Measurements from ENCODE around the gene EEF2K. TPM values are rescaled to one million over a fixed set of nuclear protein-coding genes. Genes with fewer than 3 reads are reported as not detected.

Gene EEF2K
- total and polyA plus RNA-seq, 2 of the 13 experiments (the other 11 are each of a cell fraction or from before 2014, with no cell fraction given), result 22.0 to 23.8 TPM

- Histone ChIP-seq H3K27me3 (ENCODE audit: control insufficient read depth in 1 of 2, insufficient read depth in 2 of 2, low read length in 2 of 2) (no peaks in the 10 kb centered on the region; a peak in 1 of 5 replicates), H3K4me2 (ENCODE audit: low read depth, low read length) (no peak overlapping the region), H3K36me3 (replicated peaks in 1 of 2; ENCODE audit: control insufficient read depth in 1 of 2, insufficient read depth in 2 of 2, low read length in 2 of 2) (peaks cover 47 to 66% of the 10 kb centered on the region in 2 experiments), H3K9ac (ENCODE audit: insufficient read depth, low read depth, low read length) (no peak overlapping the region), H3K9me3 (ENCODE audit: low read length) (no peaks in the 10 kb centered on the region), H2AFZ (ENCODE audit: low read length) (no peak overlapping the region), H3K4me1 (ENCODE audit: insufficient read depth, low read length) (peaks cover 30% of the 10 kb centered on the region), H3K4me3 (replicated peaks in 1 of 3; ENCODE audit: insufficient read depth in 1 of 3, low read depth in 2 of 3, low read length in 3 of 3) (no peak overlapping the region), H3K79me2 (ENCODE audit: insufficient read depth, low read length) (peaks cover 61% of the 10 kb centered on the region), H4K20me1 (ENCODE audit: insufficient read depth, low read length) (peaks cover 63% of the 10 kb centered on the region), H3K27ac (ENCODE audit: extremely low read length, insufficient read depth, low read length) (no peak overlapping the region)
- WGBS (ENCODE audit: low lambda C conversion rate), result 95% methylated on average over 10 of the region's 12 CpGs
- intact Hi-C loops (cut with micrococcal nuclease; ENCODE audit: unreplicated experiment) (no loop called here), in situ Hi-C loops (cut with HindIII; ENCODE audit: extremely low pct_ligation_motif_present, low pct_unique_long_range_greater_than_20kb) (no loop called here)
- no peak for FAIRE-seq
- ChIA-PET CTCF (ENCODE audit: low intra/inter-chr PET ratio, low total read pairs) (no interaction called here), POLR2A (no interaction called here)
- no peak for DNase-seq (ENCODE audit: low spot score)
- ATAC-seq, result no peak
- no TSS peak for BruUV-seq (replicated peaks)
- TF ChIP-seq POLR2A (IDR thresholded peaks at IDR 0.05; ENCODE audit: insufficient read depth in 1 of 2, low read depth in 2 of 2, low read length in 2 of 2) (peak in 1 of 2 experiments; percentile 24; a peak in 1 of 4 replicates), FOXJ3 (CRISPR knock-in tag; IDR thresholded peaks at IDR 0.05; ENCODE audit: borderline replicate concordance) (no peak), CEBPG (CRISPR knock-in tag; IDR thresholded peaks at IDR 0.05) (no peak), ZNF138 (CRISPR knock-in tag; IDR thresholded peaks at IDR 0.05; ENCODE audit: low read depth) (no peak), ZNF253 (CRISPR knock-in tag; IDR thresholded peaks at IDR 0.05; ENCODE audit: borderline replicate concordance) (no peak), ZNF839 (CRISPR knock-in tag; IDR thresholded peaks at IDR 0.05; ENCODE audit: borderline replicate concordance) (no peak), SNAPC5 (CRISPR knock-in tag; IDR thresholded peaks at IDR 0.05; ENCODE audit: borderline replicate concordance) (no peak), ZBTB38 (CRISPR knock-in tag; IDR thresholded peaks at IDR 0.05) (0 out of 2 replicates have a peak, but pooled peaks have one; percentile 20), ZNF782 (CRISPR knock-in tag; IDR thresholded peaks at IDR 0.05; ENCODE audit: borderline replicate concordance) (no peak), ZXDC (CRISPR knock-in tag; IDR thresholded peaks at IDR 0.05) (no peak), CSRNP1 (CRISPR knock-in tag; IDR thresholded peaks at IDR 0.05) (no peak), ZNF788 (CRISPR knock-in tag; IDR thresholded peaks at IDR 0.05; ENCODE audit: borderline replicate concordance) (no peak), ZNF335 (CRISPR knock-in tag; IDR thresholded peaks at IDR 0.05) (no peak), SALL1 (CRISPR knock-in tag; IDR thresholded peaks at IDR 0.05) (no peak), MTA1 (CRISPR knock-in tag; IDR thresholded peaks at IDR 0.05; ENCODE audit: borderline replicate concordance) (no peak), ZNF577 (CRISPR knock-in tag; IDR thresholded peaks at IDR 0.05; ENCODE audit: borderline replicate concordance, low read depth) (no peak), ZNF616 (CRISPR knock-in tag; IDR thresholded peaks at IDR 0.05; ENCODE audit: low read depth) (no peak), CEBPB (IDR thresholded peaks at IDR 0.05; ENCODE audit: borderline replicate concordance, low read depth, low read length) (no peak), KDM5B (CRISPR knock-in tag; IDR thresholded peaks at IDR 0.05; ENCODE audit: borderline replicate concordance) (no peak), SUZ12 (IDR thresholded peaks at IDR 0.05; ENCODE audit: low read depth, low read length) (no peak), REL (CRISPR knock-in tag; conservative IDR thresholded peaks at IDR 0.05) (no peak), KDM3A (CRISPR knock-in tag; IDR thresholded peaks at IDR 0.05; ENCODE audit: low read depth) (no peak), KLF6 (CRISPR knock-in tag; IDR thresholded peaks at IDR 0.05) (no peak), RNF2 (conservative IDR thresholded peaks at IDR 0.05; ENCODE audit: low read depth) (no peak)
Measured at GRCh38 chr16:22302776-22303363, 96.8 kb downstream of the EEF2K start.

All from HepG2 (cell line).